Brain microvascular endothelial cell (primary cell): ENCODE measurements around the gene TENT4A.
A peak's percentile ranks its signal among the peaks of the same experiment; 100 is the strongest.

Experiments
- DNase-seq: peaks from one replicate; pipeline ENCODE4 v3.0.0-alpha.2; 2020
- H3K27ac ChIP-seq: fragments of 250-450 bp; sonication (Bioruptor Pico); 2 replicates; pipeline ENCODE4 v1.5.1; 2020; ENCODE audit warnings: mild to moderate bottlenecking, moderate library complexity
- H3K27me3 ChIP-seq: fragments of 250-450 bp; sonication (Bioruptor Pico); replicated peaks from 2 replicates; pipeline ENCODE4 v1.5.1; 2020; ENCODE audit warnings: mild to moderate bottlenecking
- H3K36me3 ChIP-seq: fragments of 250-450 bp; sonication (Bioruptor Pico); replicated peaks from 2 replicates; pipeline ENCODE4 v1.5.1; 2020; ENCODE audit warnings: mild to moderate bottlenecking
- H3K4me3 ChIP-seq: 2 replicates; pipeline ENCODE4 v1.5.1; 2011; ENCODE audit warnings: low read depth, mild to moderate bottlenecking, control low read depth, low read length, moderate library complexity
- CTCF ChIP-seq: IDR thresholded peaks from 2 replicates; pipeline ENCODE4 v1.5.1; 2011; ENCODE audit warnings: low read depth, mild to moderate bottlenecking, moderate library complexity, low read length, control low read depth, inconsistent platforms; ENCODE audit errors: missing control alignments
- in situ Hi-C: cut with HindIII; loops from 2 replicates; pipeline ENCODE4 v1.10.0; 2017; ENCODE audit warnings: low sequenced_read_pairs, low pct_ligation_motif_present

The TENT4A gene

GRCh38 chr5:6727231-6727630, 14.0 kb downstream of the TENT4A start:
- Histone ChIP-seq H3K36me3 (peaks cover 5% of the 10 kb centered on the region), H3K4me3 (no peak overlapping the region), H3K27ac (no peak overlapping the region), H3K27me3 (no peaks in the 10 kb centered on the region)
- in situ Hi-C loops, result loop anchor here (25.0 kb wide), 1 partner anchor 90 kb away; the partner anchor contains the start of genes NSUN2 and SRD5A1
- TF ChIP-seq CTCF, result no peak
- no peak for DNase-seq

- no peak for DNase-seq
- no peak overlapping the region for H3K27ac ChIP-seq
- no peaks in the 10 kb centered on the region for H3K27me3 ChIP-seq
- peaks cover 5% of the 10 kb centered on the region for H3K36me3 ChIP-seq
- peak; percentile 1 for TF ChIP-seq CTCF
- in situ Hi-C loops, result loop anchor here (25.0 kb wide), 1 partner anchor 91 kb away; the partner anchor contains the start of genes NSUN2 and SRD5A1
- H3K4me3 ChIP-seq, result no peak overlapping the region
These were observed 15.0 kb downstream of the TENT4A start for GRCh38 chr5:6728011-6728794.

GRCh38 chr5:6728795-6729183, 15.6 kb downstream of the TENT4A start:
- TF ChIP-seq CTCF, result no peak
- Histone ChIP-seq H3K27me3 (no peaks in the 10 kb centered on the region), H3K4me3 (no peak overlapping the region), H3K36me3 (peaks cover 5% of the 10 kb centered on the region), H3K27ac (no peak overlapping the region)
- in situ Hi-C loops, result loop anchor here (25.0 kb wide), 1 partner anchor 91 kb away; the partner anchor contains the start of genes NSUN2 and SRD5A1
- DNase-seq, result no peak

GRCh38 chr5:6729386-6730310, 16.4 kb downstream of the TENT4A start:
- Histone ChIP-seq H3K27me3 (no peaks in the 10 kb centered on the region), H3K4me3 (no peak overlapping the region), H3K36me3 (peaks cover 5% of the 10 kb centered on the region), H3K27ac (no peak overlapping the region)
- in situ Hi-C loops, result loop anchor here (25.0 kb wide), 1 partner anchor 92 kb away; the partner anchor contains the start of genes NSUN2 and SRD5A1
- no peak for DNase-seq
- TF ChIP-seq CTCF, result no peak

GRCh38 chr5:6730407-6730806, 17.2 kb downstream of the TENT4A start:
- no peak for DNase-seq
- Histone ChIP-seq H3K27me3 (no peaks in the 10 kb centered on the region), H3K36me3 (peaks cover 2% of the 10 kb centered on the region), H3K4me3 (no peak overlapping the region), H3K27ac (no peak overlapping the region)
- no peak for TF ChIP-seq CTCF
- in situ Hi-C loops, result loop anchor here (25.0 kb wide), 1 partner anchor 93 kb away; the partner anchor contains the start of genes NSUN2 and SRD5A1
